GM18502 (cell line): ENCODE results near the gene SNX11.
"Not testable (repeated sequence)": the region's sequence is repeated elsewhere in the genome, so short reads cannot be mapped to it uniquely, and the experiment has no call there.

Experiments
- ATAC-seq: cut with Tn5 transposase; IDR thresholded peaks from one replicate; pipeline ENCODE4 v1.9.1; 2021; ENCODE audit warnings: mild to moderate bottlenecking; ENCODE audit not compliant: unreplicated experiment, poor library complexity

The SNX11 gene

GRCh38 chr17:48107137-48108055, at the start of gene SNX11:
Gene SNX11 (plus strand): TSS chr17:48107766. CDS start chr17:48112044, 4,278 bp downstream.
- ATAC-seq = peak; percentile 76

GRCh38 chr17:48058393-48059124, 49.0 kb upstream of the SNX11 start:
- ATAC-seq = no peak

GRCh38 chr17:48059125-48059668, 48.4 kb upstream of the SNX11 start:
- no peak for ATAC-seq

- no peak for ATAC-seq
Observed at GRCh38 chr17:48060249-48060648, 47.3 kb upstream of the SNX11 start.

GRCh38 chr17:48062273-48062672, 45.3 kb upstream of the SNX11 start:
- ATAC-seq = no peak

GRCh38 chr17:48064638-48065037, 42.9 kb upstream of the SNX11 start:
- ATAC-seq = no peak

- ATAC-seq = no peak
Observed at GRCh38 chr17:48066192-48066591, 41.4 kb upstream of the SNX11 start.

GRCh38 chr17:48066656-48067055, 40.9 kb upstream of the SNX11 start:
- no peak for ATAC-seq

- no peak for ATAC-seq
Observed at GRCh38 chr17:48067245-48067644, 40.3 kb upstream of the SNX11 start.

GRCh38 chr17:48067808-48068207, 39.8 kb upstream of the SNX11 start:
- ATAC-seq = not testable (repeated sequence)

- no peak for ATAC-seq
Observed at GRCh38 chr17:48068491-48068961, 39.0 kb upstream of the SNX11 start.

GRCh38 chr17:48070195-48070594, 37.4 kb upstream of the SNX11 start:
- ATAC-seq = no peak

- ATAC-seq = no peak
Observed at GRCh38 chr17:48071654-48072053, 35.9 kb upstream of the SNX11 start.

- not testable (repeated sequence) for ATAC-seq
Observed at GRCh38 chr17:48072811-48073210, 34.8 kb upstream of the SNX11 start.

GRCh38 chr17:48073566-48074094, 33.9 kb upstream of the SNX11 start:
- ATAC-seq = not testable (repeated sequence)

GRCh38 chr17:48074322-48075081, 33.1 kb upstream of the SNX11 start:
- no peak for ATAC-seq

GRCh38 chr17:48077152-48077551, 30.4 kb upstream of the SNX11 start:
- not testable (repeated sequence) for ATAC-seq

- no peak for ATAC-seq
Observed at GRCh38 chr17:48081858-48082257, 25.7 kb upstream of the SNX11 start.

- ATAC-seq = no peak
Observed at GRCh38 chr17:48084932-48085331, 22.6 kb upstream of the SNX11 start.
